MV-4-11 (cell line): ENCODE measurements around the gene WWOX.
"Not testable (repeated sequence)": the region's sequence is repeated elsewhere in the genome, so short reads cannot be mapped to it uniquely, and the experiment has no call there.

ENCODE experiments used
- DNase-seq: peaks from one replicate; lab custom pipeline; 2025; lab: John Stamatoyannopoulos, UW

WWOX gene

GRCh38 chr16:78502812-78503350, 403.4 kb downstream of the WWOX start:
- DNase-seq = no peak

GRCh38 chr16:78503602-78504001, 404.1 kb downstream of the WWOX start:
- peak; percentile 20 for DNase-seq

GRCh38 chr16:78504401-78504851, 405.0 kb downstream of the WWOX start:
- DNase-seq = no peak

GRCh38 chr16:78505036-78505435, 405.6 kb downstream of the WWOX start:
- DNase-seq = no peak

- no peak for DNase-seq
Observed at GRCh38 chr16:78505544-78506366, 406.3 kb downstream of the WWOX start.

GRCh38 chr16:78506367-78507193, 407.1 kb downstream of the WWOX start:
- no peak for DNase-seq

- no peak for DNase-seq
Observed at GRCh38 chr16:78507576-78507975, 408.1 kb downstream of the WWOX start.

DNA sequence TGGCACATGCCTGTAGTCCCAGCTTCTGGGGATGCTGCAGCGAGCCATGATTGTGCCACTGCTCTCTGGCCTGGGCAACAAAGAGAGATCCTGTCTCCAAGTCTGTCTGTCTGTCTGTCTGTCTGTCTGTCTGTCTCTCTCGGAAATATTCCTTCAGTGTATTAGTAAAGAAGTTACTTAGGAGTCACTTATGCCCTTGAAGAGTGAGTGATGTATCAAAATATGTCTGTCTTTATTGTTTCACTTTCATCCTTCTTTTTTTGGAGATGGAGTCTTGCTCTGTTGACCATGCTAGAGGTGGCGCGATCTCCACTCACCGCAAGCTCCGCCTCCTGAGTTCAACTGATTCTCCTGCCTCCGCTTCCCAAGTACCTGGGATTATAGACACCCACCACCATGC, 410.5 kb downstream of the WWOX start:
- DNase-seq = no peak

DNA sequence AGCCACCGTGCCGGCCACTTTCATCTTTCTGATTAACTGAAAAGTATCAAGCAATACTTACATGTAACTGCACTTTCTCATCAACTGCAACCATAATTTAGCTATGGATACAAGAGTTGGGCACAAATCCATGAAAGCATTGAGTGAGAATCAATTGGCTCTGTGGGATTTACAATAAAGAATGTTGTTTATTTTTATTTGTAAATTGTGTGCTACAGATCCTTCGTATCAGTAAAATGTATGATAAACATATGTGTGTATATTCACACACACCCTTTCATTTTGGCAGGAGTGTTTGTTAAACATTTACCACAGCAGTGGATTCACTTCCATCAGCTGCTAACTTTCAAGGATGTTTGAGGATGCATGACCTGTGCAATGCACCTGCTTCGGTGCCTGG, 411.0 kb downstream of the WWOX start:
- DNase-seq = no peak

DNA sequence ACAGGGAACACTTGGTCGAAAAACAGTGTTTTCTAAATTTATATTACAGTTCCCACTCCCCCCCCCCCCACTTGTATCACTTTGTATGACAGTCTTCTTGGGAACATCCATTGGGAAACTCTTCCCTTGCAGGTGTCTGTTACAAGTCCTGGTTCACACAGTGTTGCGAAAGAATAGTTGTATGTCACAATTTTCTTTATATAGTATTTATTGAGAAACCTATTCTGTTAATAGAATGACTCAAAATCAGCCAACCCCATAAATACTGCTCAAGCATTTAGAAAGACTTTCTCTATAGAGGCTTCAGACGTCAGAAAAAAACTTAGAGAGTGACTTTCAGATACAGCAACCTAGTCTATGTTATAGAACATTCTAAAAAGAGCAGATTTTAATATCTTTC, 414.4 kb downstream of the WWOX start:
- DNase-seq = peak; percentile 30

DNA sequence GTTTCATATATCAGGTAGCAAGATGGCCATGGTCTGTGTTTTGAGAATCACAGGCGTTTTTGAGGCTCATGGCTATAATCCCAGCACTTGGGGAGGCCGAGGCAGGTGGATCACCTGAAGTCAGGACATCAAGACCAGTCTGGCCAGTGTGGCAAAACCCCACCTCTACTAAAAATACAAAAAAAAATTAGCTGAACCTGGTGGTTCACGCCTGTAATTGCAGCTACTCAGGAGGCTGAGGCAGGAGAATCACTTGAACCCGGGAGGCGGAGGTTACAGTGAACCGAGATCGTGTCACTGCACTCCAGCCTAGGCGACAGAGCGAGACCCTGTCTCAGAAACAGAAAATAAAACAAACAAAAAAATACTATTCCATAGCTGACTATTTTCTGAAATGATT, 415.4 kb downstream of the WWOX start:
- DNase-seq = not testable (repeated sequence)

GRCh38 chr16:78515421-78515820, 416.0 kb downstream of the WWOX start:
- DNase-seq = no peak

DNA sequence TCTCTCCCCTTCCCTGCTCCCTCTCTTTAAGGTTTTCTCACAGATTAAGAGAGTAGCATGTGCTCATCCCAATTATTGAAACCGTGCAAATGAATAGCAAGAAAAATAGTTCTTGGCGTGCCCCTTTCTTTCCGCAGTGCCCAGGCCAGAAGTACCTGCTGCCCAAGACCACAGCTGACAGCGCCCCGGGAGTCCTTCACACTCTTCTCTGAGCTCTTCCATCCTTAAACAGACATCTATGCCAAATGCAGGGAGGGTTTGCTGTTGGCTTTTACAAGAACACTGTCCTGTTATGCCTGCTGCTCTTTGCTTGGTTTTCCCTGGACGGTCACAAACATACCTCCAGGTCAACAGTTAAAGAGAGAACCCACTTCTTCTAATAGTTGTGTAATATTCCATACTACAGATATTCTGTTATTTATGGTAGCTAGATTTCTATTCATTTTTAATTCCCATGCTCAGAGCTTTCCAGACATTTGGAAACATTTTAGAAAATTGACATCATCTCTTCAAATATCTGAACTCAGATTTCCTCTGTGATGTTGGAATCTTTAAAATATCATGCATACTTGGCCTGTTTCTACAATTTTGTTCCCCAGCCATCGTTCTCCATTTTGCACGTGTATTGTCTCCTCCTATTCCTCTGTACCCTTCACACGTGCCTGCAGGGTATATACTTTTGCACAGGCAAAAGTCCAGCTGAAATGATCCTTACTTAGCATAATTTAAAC, 416.7 kb downstream of the WWOX start:
- DNase-seq = no peak

- no peak for DNase-seq
Observed at GRCh38 chr16:78519896-78520295, 420.4 kb downstream of the WWOX start.

DNA sequence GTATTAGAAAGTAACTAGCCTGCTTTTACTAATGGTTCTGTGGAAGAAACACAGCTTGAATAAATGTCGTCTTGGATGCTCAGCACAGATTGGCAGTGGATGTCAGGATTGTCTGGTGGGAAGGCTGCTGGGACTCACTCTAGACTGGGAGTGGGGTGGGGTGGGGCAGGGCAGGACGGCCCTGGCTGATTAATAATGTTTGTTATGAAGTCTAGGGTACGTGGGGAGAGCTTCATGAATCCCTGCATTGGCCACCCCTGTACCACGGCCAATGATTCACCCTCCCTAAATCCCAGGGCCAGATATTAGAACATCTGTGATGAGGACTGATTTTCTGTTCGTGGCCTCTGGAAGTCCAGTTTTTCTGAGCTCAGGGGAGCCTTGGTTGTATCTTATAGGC, 421.0 kb downstream of the WWOX start:
- DNase-seq = no peak

- no peak for DNase-seq
Observed at GRCh38 chr16:78522327-78522726, 422.9 kb downstream of the WWOX start.

DNA sequence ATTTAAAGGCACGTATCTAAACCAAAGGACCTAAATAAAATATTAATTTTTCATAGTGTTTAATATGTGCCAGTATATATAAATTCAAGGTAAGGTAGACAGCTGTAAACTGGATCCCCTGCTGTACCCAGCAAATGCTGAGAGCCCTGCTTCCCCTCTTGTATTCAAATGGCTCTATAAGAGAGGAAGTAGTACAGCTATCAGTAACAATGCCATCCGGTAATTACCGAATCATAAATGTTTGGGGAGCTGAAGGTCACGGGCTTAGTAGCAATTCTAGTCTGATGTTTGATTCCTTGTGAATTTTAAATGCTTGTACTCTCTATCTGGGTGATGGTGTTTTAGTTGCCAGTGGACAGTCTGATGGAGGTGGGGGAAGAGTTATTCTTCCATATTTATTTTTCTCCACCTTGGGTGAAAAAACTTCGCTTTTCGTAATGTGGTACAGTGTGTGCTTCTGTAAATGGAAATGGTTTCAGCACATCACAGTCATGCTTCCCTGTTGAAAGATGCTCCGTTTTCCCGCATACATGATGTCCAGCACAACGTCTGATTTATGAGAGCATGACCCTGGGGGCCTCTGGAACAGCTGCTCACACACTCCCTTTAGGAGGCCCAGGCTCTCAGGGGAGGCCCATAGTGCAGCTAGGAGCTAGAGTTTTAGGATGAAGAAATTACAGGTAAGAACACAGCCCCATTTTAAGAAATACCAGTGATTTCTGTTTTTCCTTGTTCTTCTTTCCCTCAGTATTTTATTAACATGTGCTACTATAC, 423.9 kb downstream of the WWOX start:
- DNase-seq = no peak

GRCh38 chr16:78524066-78524595, 424.7 kb downstream of the WWOX start:
- DNase-seq = no peak

- DNase-seq = no peak
Observed at GRCh38 chr16:78528265-78528664, 428.8 kb downstream of the WWOX start.

- no peak for DNase-seq
Observed at GRCh38 chr16:78529881-78530280, 430.4 kb downstream of the WWOX start.

DNA sequence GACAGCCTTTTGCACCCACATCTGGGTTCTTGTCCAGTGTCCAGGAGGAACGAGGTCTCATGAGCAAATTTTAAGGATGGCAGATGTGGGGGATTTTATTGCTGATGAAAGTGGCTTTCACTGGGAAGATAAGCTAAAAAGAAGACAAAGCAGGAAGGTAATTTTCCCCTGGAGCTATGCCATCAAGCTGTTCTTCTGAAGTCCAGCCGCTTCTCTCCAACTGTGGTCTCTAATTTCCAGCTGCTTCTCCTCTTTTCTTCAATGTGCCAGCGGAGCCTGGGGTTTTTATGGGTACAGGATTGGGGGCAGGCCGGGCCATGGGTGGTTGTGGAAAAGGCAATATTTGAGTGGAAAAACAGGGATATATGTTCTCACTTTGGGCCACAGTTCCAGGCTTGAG, 430.8 kb downstream of the WWOX start:
- DNase-seq = no peak
